Activated gamma-delta T cell (primary cell): ENCODE results near the gene F2R.
"Not testable (repeated sequence)": the region's sequence is repeated elsewhere in the genome, so short reads cannot be mapped to it uniquely, and the experiment has no call there.

Experiments used
- DNase-seq: peaks from one replicate; lab custom pipeline; 2025; lab: John Stamatoyannopoulos, UW

Gene F2R

DNA sequence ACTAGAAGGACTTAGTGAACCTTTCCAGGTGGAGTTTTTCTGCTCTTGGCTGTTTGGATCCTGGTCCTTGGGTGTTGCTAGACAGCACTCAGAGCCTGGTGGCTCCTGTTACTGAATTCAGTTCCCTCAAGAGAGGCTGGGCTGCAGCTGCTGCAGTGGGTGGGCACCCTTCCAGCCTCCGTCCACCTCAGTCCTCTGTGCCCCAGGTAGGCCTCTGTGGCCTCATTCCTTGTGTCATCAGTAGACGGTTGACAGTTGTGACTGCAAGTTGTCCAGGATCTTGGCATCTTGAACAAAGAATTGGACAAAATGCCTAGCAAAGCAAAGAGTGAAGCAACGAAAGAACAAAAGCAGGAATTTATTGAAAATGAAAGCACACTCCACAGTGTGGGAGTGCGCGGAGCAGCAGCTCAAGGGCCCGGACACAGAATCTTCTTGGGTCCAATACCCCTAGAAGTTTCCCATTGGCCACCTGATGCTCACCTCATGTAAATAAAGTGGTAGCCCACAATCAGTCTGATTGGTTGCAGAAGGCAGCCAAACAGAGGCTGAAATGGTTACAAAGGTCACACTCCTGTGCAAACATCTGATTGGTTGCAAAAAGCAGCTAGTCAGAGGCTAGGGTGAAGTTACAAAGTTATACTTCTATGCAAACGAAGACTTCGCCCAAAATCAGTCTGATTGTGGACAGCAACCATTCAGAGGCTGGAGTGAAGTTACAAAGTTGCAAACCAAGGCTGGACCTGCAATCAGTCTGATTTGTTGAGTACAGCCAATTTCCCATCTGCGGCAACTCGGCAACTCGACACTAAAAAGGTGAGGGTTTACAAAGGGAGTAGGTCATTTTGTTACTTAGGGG, 40.1 kb downstream of the F2R start:
- DNase-seq: no peak

DNA sequence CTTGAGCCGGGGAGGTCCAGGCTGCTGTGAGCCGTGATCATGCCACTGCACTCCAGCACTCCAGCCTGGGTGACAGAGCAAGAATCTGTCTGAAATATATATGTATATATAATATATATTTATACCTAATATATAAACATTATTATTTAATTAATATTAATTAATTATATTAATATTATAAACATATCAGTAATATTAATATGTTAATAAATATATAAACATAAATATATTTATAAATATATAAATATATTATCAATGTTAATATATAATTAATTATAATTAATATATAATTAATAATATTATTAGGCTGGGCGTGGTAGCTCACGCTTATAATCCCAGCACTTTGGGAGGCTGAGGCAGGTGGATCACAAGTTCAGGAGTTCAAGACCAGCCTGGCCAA, 41.1 kb downstream of the F2R start:
- no peak for DNase-seq

DNA sequence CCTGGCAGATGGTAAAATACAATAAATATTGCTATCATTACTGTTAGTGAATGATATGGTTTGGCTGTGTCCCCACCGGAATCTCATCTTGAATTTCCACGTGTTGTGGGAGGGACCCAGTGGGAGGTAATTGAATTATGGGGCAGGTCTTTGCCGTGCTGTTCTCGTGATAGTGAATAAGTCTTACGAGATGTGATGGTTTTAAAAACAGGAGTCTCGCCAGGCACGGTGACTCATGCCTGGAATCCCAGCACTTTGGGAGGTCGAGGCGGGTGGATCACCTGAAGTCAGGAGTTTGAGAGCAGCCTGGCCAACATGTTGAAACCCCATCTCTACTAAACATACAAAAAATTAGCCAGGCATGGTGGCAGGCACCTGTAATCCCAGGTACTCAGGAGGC, 45.2 kb downstream of the F2R start:
- not testable (repeated sequence) for DNase-seq

DNA sequence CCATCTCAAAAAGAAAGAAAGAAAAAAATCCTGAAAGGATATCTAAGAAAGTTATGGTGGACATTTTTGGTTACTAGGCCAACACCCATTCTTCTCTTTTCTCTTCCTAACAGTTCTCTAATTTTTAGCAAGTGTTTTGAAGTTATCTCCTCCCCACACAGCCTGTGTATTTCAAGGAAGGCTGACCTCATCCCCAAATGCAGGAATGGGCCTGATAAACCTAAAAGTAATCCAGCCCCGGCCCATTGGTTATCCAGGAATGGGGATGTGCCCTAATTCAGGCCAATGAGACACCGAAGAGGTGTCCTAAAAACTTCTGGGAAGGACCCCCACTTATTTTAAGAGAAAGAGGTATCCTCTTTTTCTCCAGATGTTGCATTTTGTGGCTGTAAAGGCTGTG, 46.6 kb downstream of the F2R start:
- DNase-seq: no peak

DNA sequence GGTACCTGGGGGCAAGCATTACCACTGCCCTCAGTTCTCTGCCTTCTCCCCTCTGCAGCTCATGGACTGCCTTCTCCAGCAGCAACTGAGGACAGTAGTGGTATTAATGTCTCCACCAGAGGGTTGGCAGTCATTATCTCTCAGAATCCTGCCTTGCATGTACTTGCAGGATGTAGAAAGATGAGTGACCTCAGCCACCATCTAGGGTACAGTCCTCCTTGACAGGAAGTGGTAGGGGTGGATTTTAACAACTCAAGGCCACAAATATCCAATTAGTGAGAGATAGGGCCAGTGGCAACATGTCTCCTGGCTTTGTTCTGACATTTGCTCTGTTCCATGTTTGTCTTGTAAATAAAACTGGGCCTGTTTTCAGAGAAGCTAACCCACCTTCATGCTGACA, 47.2 kb downstream of the F2R start:
- no peak for DNase-seq

DNA sequence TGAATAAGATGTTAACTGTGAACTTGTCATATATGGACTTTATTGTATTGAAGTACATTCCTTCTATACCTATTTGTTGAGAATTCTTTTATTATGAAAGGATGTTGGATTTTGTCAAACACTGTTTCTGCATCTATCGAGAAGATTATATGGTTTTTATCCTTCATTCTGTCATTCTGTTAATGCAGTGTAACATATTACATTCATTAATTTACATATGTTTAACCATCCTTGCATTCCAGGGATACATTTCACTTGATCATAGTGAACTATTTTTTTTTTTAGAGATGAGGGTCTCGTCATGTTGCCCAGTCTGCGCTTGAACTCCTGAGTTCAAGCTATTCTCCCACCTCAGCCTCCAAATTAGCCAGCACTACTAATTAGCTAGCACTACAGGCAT, 48.4 kb downstream of the F2R start:
- DNase-seq: no peak

DNA sequence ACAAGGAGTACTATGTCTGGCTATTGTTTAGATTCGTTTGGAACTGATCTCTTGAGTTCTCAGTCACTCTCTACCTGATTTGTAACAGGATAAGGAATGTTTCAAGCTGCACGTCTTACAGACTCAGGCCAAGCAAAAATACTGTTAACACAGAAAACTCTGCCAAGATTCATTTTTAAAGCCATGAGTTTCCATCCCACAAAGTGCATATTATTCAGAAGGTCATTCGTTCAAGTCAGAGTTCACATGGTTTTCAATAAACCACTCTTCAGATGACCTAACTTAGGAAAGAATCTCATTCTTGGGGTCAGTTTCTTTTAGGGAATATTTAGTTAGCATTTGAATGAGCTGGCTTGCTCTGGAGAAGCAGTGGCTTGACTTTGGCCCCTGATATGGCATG, 49.3 kb downstream of the F2R start:
- DNase-seq: no peak

DNA sequence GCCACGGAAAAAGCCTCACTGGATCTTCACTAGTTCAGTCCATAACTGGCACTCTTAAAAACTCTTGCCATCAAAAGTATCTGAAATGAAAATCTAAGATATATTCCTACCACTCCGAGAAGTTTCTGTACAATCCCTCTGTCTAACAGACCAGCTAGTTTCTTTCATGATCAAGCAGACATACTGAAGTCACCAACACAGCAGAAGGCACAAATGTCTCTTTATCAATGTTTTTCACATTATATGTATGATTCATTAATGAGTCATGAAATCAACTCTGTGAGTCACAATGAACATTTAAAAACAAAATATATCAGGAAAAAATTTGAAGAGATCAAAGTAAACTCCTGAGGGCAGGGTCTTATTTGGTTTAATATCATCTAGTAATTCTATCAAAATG, 50.8 kb downstream of the F2R start:
- DNase-seq: no peak

DNA sequence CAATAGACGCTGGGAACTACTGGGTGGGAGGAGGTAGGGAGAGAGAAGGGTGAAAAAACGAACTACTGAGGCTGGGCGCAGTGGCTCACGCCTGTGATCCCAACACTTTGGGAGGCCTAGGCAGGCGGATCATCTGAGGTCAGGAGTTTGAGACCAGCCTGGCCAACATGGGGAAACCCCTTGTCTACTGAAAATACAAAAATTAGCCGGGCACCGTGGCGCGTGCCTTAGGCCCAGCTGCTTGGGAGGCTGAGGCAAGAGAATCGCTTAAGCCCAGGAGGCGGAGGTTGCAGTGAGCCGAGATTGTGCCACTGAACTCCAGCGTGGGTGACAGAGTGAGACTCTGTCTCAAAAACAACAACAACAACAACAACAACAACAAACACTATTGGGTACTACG, 55.1 kb downstream of the F2R start:
- not testable (repeated sequence) for DNase-seq

DNA sequence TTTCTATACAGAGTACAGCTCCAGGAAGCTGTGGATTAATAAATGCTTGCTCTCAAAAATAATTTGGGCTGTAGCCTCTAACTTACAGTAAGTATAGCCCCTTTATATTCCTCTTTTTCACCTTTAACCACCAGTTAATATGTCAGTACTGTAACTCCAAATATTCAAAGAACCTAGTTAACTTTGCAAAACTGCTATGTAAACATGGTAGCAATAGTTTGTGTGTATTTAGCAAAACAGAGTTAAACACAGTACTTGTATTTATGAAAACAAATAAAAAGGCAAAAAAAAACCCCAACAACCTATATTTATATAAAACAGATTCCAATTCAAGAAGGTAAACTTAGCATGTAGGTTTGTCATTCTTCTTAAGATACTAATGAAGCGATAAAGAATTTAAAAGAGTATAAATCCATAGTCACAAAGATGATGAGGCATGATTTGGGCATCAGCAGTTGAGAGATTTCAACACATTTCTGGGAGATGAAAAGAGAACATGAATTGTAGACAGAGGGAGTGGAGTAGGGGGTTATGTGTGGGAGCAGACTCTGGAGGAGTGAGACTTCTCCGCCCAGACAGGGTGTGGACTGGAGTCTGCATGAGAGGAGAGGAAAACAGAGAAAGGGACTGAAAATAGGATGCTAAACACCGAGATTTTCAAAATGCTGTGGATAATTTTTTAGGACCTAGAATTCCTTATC, 55.9 kb downstream of the F2R start:
- DNase-seq: no peak

DNA sequence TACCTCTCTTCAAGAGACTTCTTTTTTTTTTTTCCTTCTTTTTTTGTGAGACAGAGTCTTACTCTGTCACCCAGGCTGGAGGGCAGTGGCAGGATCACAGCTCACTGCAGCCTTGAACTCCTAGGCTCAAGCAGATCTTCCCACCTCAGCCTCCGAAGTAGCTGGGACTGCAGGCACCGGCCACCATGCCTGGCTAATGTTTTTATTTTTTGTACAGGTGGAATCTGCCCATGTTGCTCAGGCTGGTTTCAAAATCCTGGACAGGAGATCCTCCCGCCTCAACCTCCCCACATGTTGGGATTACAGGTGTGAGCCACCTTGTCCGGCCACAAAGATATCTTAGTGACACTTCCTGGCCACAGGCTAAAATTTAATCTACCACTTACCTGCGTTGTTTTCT, 60.0 kb downstream of the F2R start:
- DNase-seq: no peak

DNA sequence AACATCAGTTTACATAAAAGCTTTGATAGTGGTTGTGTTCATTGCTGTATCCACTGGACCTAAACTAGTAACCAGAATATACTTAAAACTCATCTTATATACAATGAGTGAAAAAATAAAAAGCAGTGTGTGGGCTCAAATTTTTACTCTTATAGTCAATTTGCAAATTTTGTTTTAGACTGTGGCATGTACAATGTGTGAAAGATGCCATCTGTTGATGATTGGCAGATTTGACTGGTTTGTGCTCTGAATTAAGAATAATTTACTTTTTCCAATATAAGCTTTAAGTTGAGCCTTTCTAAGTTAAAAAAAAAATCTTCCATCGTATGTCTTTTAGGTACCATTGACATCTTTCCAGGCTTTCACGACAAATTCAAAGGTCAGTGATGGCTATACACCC, 60.5 kb downstream of the F2R start:
- DNase-seq: no peak

DNA sequence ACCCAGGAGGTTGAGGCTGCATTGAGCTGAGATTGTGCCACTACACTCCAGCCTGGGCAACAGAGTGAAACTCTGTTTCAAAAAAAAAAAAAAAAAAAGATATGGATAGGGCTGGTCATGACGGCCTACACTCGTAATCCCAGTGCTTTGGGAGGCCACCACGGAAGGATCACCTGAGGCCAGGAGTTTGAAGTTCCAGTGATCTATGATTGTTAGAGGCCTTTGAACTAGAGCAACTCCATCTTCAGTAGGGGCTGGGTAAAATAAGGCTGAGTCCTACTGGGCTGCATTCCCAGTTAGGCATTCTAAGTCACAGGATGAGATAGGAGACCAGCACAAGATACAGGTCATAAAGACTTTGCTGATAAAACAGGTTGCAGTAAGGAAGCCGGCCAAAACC, 64.7 kb downstream of the F2R start:
- DNase-seq: not testable (repeated sequence)

DNA sequence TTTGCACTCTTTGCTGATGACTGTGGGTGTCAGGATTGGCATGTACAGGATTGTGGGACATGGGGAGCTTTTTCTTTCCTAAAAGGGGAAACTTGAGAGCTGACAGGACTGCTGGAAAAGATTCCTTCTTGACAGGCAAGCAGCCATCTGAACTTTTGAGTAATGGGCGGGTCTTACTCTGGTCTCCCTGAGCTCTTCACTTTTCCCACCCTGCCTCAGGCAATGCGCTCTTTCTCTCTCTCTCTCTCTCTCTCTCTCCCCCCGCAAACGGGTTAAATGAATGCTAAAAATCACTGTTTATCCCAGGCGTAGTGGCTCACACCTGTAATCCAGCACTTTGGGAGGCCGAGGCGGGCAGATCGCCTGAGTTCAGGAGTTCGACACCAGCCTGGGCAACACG, 65.8 kb downstream of the F2R start:
- DNase-seq: no peak

DNA sequence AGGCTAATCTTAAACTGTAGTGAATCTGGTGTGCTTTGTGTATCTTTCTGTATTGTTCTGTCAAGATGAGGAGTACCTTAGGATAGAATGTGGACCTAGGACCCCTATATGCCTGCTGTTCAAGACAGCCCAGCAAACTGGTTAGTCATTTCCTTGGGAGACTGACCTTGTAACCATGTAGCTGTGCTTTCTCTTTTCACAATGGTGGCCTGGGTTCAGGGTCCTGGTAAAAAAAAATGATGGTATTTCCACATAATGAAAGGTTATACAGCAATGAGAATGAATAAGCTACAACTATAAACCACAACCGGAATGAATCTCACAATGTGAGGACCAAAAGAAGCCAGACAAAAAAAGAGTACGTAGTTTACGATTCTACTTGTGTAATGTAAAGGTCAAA, 66.5 kb downstream of the F2R start:
- DNase-seq: no peak
